Measurements from ENCODE around the gene TBC1D22B. TPM values are rescaled to one million over a fixed set of nuclear protein-coding genes. Genes with fewer than 3 reads are reported as not detected.
"Not testable (repeated sequence)": the region's sequence is repeated elsewhere in the genome, so short reads cannot be mapped to it uniquely, and the experiment has no call there.

The TBC1D22B gene
- polyA plus RNA-seq, 2 of the 4 experiments (the other 2 are of a cell fraction) = 5.7 to 6.4 TPM

DNA sequence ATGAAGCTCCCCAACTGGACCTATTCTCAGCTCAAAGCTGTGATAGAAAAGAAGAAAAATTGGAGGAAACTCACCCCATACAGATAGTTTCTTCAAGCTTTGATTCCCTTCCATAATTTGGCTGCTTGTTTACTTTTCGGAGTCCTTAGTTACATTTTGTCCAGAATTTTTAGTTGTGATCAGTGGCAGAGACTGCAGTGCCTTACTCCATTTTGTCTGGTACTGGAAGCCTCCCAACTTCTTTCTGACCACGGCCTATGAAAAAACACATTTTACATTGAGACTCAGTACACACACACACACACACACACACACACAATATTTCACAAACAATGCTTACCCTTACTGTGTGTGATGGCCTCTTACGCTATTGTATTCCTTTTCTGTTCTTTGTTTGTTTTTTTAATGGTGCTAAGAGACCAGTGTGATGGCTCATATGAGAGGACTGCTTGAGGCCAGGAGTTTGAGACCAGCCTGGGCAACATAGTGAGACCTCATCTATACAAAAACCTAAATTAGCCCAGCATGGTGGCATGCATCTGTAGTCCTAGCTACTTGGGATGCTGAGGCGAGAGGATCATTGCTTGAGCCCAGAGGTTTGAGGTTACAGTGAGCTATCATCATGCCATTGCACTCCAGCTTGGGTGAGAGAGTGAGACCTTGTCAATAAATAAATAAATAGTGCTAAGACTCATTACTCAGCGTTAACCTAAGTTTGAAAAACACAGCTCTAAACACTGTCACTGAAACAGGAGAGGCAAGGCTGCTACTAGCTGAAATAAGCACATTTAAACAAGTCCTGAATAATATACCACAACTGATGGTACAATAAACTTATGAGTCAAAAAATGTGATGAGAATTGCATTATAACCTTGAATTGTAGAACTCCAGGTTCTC lies 82.4 kb downstream of the TBC1D22B start:
- FAIRE-seq (no peak), ATAC-seq (no peak), DNase-seq (ENCODE audit: low read depth in 1 of 2, low spot score in 1 of 2) (no peak)
- Histone ChIP-seq H3K4me3 (no peak overlapping the region), H3K27ac (no peak overlapping the region), H3K4me1 (no peaks in the 10 kb centered on the region), H3K9me3 (no peaks in the 10 kb centered on the region), H3K4me2 (no peak overlapping the region)
- ChIA-PET CTCF (interaction anchor here (0.6 kb wide), 1 partner anchor 300 kb away, joined by 3 read pairs; no protein-coding TSS in a partner anchor), POLR2A (no interaction called here)
- WGBS (ENCODE audit: missing lambda C conversion rate) = 82% methylated on average over 5 of the region's 5 CpGs
- TF ChIP-seq RNF2 (IDR thresholded peaks at IDR 0.05; ENCODE audit: borderline replicate concordance, low read depth) = no peak
- no peak for TF ChIP-seq CBX2 (IDR thresholded peaks at IDR 0.05; ENCODE audit: borderline replicate concordance, low read depth)
- TF ChIP-seq HOXA7 (CRISPR knock-in tag; IDR thresholded peaks at IDR 0.05) = no peak
- TF ChIP-seq NPAS2 (CRISPR knock-in tag; IDR thresholded peaks at IDR 0.05; ENCODE audit: borderline replicate concordance) = no peak
- TF ChIP-seq, protein P1, sequence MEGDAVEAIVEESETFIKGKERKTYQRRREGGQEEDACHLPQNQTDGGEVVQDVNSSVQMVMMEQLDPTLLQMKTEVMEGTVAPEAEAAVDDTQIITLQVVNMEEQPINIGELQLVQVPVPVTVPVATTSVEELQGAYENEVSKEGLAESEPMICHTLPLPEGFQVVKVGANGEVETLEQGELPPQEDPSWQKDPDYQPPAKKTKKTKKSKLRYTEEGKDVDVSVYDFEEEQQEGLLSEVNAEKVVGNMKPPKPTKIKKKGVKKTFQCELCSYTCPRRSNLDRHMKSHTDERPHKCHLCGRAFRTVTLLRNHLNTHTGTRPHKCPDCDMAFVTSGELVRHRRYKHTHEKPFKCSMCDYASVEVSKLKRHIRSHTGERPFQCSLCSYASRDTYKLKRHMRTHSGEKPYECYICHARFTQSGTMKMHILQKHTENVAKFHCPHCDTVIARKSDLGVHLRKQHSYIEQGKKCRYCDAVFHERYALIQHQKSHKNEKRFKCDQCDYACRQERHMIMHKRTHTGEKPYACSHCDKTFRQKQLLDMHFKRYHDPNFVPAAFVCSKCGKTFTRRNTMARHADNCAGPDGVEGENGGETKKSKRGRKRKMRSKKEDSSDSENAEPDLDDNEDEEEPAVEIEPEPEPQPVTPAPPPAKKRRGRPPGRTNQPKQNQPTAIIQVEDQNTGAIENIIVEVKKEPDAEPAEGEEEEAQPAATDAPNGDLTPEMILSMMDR (IDR thresholded peaks at IDR 0.05) = no peak
- TF ChIP-seq NR3C1 (IDR thresholded peaks at IDR 0.05) = no peak
- TF ChIP-seq JUNB (IDR thresholded peaks at IDR 0.05) = no peak

DNA sequence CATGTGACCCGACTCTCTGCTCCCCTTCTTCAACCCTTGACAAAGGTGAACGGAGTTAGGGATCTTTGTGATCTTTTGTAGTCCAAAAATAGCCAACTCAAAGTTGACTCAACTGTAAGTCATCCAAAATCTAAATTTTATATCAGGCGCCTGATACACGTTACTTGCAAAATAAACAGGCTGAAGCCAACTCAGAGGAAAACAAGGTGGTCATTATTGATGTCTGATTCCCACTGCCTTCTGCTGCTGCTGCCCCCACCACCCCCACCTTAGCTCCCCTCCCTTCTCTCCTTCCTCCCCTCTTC lies 83.0 kb downstream of the TBC1D22B start:
- Histone ChIP-seq H3K4me1 (no peaks in the 10 kb centered on the region), H3K4me2 (no peak overlapping the region), H3K9me3 (no peaks in the 10 kb centered on the region), H3K4me3 (no peak overlapping the region), H3K27ac (no peak overlapping the region)
- DNase-seq (ENCODE audit: low read depth in 1 of 2, low spot score in 1 of 2) (no peak), FAIRE-seq (no peak), ATAC-seq (no peak)
- CTCF ChIA-PET = interaction anchor here (0.6 kb wide), 1 partner anchor 300 kb away, joined by 3 read pairs; no protein-coding TSS in a partner anchor
- WGBS (ENCODE audit: missing lambda C conversion rate) = 53% methylated on average over 4 of the region's 4 CpGs
- no peak for TF ChIP-seq RCOR1 (IDR thresholded peaks at IDR 0.05; ENCODE audit: low read depth, low read length)
- TF ChIP-seq KDM1A (IDR thresholded peaks at IDR 0.05; ENCODE audit: low read depth) = no peak
- no peak for TF ChIP-seq PHF8 (IDR thresholded peaks at IDR 0.05; ENCODE audit: borderline replicate concordance, low read depth)
- TF ChIP-seq ESRRA (IDR thresholded peaks at IDR 0.05; ENCODE audit: borderline replicate concordance, low read length) = no peak
- TF ChIP-seq, protein P2, sequence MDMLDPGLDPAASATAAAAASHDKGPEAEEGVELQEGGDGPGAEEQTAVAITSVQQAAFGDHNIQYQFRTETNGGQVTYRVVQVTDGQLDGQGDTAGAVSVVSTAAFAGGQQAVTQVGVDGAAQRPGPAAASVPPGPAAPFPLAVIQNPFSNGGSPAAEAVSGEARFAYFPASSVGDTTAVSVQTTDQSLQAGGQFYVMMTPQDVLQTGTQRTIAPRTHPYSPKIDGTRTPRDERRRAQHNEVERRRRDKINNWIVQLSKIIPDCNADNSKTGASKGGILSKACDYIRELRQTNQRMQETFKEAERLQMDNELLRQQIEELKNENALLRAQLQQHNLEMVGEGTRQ (IDR thresholded peaks at IDR 0.05) = no peak
- POLR2A ChIA-PET = no interaction called here

DNA sequence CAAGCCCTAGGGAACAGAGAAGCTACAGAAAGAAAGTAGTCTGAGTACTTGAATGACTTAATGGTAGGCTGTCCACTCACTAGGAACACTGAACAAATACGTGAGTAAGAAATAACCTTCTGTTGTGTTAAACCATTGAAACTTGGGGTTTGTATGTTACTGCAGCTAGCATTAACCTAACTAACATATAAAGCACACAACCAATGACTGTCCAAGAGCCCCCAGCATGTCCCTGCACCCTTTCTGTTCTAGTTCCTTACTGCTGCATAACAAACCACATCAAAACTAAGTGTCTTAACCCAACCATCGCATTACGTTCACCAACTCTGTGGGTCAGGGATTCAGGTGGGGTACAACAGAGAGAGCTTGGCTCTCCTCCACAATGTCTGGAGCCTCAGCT lies 85.7 kb downstream of the TBC1D22B start:
- CTCF ChIA-PET = interaction anchor here (1.8 to 2.0 kb wide), 2 partner anchors 11 to 17 kb away, joined by 5 to 8 read pairs; no protein-coding TSS in a partner anchor

DNA sequence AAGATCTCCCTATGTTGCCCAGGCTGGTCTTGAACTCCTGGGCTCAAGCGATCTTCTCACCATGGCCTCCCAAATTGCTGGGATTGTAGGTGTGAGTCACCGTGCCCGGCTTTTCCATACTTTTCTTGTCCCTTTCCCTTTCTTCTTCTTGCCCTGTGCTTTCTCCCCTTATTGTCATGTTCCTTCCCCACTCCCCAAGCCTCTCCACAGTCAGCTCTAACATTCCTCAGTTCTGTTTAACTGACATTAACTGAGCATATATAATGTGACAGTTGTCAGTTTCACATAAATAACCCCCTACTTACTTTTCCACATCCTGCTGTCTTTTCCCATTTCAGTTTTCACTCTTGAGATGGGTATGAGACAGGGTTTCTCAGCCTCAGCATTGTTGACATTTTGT lies 86.7 kb downstream of the TBC1D22B start:
- ChIA-PET CTCF (interaction anchor here (1.8 to 2.0 kb wide), 2 partner anchors 12 to 18 kb away, joined by 5 to 8 read pairs; no protein-coding TSS in a partner anchor), POLR2A (no interaction called here)
- Histone ChIP-seq H3K4me3 (no peak overlapping the region), H3K27ac (no peak overlapping the region), H3K4me2 (no peak overlapping the region), H3K9me3 (no peaks in the 10 kb centered on the region), H3K4me1 (no peaks in the 10 kb centered on the region)
- ATAC-seq (no peak), FAIRE-seq (no peak), DNase-seq (ENCODE audit: low read depth in 1 of 2, low spot score in 1 of 2) (no peak)
- TF ChIP-seq, protein P3, sequence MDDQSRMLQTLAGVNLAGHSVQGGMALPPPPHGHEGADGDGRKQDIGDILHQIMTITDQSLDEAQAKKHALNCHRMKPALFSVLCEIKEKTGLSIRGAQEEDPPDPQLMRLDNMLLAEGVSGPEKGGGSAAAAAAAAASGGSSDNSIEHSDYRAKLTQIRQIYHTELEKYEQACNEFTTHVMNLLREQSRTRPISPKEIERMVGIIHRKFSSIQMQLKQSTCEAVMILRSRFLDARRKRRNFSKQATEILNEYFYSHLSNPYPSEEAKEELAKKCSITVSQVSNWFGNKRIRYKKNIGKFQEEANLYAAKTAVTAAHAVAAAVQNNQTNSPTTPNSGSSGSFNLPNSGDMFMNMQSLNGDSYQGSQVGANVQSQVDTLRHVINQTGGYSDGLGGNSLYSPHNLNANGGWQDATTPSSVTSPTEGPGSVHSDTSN (IDR thresholded peaks at IDR 0.05) = no peak
- no peak for TF ChIP-seq HEYL (CRISPR knock-in tag; IDR thresholded peaks at IDR 0.05)
- WGBS (ENCODE audit: missing lambda C conversion rate) = 69% methylated on average over 3 of the region's 3 CpGs

More for the DNA sequence above, 85.7 kb downstream of the TBC1D22B start:
- Histone ChIP-seq H3K4me2 (no peak overlapping the region), H3K4me3 (no peak overlapping the region), H3K9me3 (no peaks in the 10 kb centered on the region), H3K4me1 (no peaks in the 10 kb centered on the region), H3K27ac (no peak overlapping the region)
- no peak for ATAC-seq
- POLR2A ChIA-PET = no interaction called here
- WGBS (ENCODE audit: missing lambda C conversion rate) = 86% methylated on average over 3 of the region's 3 CpGs
- no peak for DNase-seq (ENCODE audit: low read depth in 1 of 2, low spot score in 1 of 2)
- no peak for FAIRE-seq
- TF ChIP-seq CHD2 (IDR thresholded peaks at IDR 0.05; ENCODE audit: low read length, partially characterized antibody) = no peak
- TF ChIP-seq JUN (IDR thresholded peaks at IDR 0.05) = no peak
- TF ChIP-seq HEYL (CRISPR knock-in tag; IDR thresholded peaks at IDR 0.05) = no peak
- TF ChIP-seq NFE2L2 (conservative IDR thresholded peaks at IDR 0.05; ENCODE audit: low read length) = no peak

DNA sequence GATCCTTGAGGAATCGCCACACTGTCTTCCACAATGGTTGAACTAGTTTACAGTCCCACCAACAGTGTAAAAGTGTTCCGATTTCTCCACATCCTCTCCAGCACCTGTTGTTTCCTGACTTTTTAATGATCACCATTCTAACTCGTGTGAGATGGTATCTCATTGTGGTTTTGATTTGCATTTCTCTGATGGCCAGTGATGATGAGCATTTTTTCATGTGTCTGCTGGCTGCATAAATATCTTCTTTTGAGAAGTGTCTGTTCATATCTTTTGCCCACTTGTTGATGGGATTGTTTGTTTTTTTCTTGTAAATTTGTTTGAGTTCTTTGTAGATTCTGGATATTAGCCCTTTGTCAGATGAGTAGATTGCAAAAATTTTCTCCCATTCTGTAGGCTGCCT lies 88.2 kb downstream of the TBC1D22B start:
- ATAC-seq; DNase-seq (ENCODE audit: low read depth in 1 of 2, low spot score in 1 of 2); FAIRE-seq; POLR2A ChIA-PET; H3K27ac ChIP-seq; H3K9me3 ChIP-seq; H3K4me2 ChIP-seq; H3K4me1 ChIP-seq; CTCF ChIA-PET; H3K4me3 ChIP-seq: not testable (repeated sequence)
- WGBS (ENCODE audit: missing lambda C conversion rate) = 33% methylated on average over 3 of the region's 3 CpGs
